ENCODE results near the gene LCMT1. TPM values are rescaled to one million over a fixed set of nuclear protein-coding genes. Genes with fewer than 3 reads are reported as not detected.

Gene LCMT1
- total RNA-seq, result 36.7 and 41.1 TPM in 2 replicates

DNA sequence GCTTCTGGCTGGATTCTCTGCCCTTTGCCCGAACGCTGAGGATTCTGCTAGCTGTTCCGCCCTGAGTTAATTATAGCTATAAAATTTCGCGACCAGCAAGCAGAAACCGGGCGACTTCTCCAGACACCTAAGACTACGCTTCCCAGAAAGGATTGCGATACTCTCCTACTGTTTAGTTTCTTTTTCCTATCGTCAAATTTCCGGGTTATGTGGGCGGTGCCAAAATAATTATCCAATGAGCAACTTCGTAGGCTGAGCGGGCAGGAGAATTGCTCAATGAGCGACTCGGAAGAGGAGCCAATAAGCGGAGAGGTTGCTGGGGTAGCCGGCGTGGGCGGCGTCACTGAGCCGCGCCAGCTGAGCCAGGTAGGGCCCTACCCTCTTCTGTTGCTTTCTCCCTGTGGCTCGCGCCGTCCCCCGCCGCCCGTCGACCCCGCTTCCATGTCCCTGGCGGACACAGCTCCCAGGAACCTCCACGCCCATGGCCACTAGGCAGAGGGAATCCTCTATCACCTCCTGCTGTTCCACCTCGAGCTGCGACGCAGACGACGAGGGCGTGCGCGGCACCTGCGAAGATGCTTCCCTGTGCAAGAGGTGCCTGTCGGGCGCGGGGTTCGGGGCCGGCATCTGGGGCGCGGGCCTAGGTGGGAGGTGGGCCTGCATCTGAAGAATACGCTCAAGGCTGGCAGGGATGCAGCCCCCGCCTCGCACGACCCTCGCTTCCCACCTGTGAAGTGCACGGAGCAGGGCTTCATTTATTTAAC is at the start of gene LCMT1:
Gene LCMT1, plus strand, starts transcription at position 340 of the 764 bp plus-strand sequence. Its CDS starts 142 bp downstream, at position 482.

Other genes starting within 250 kb of the LCMT1 start
- 23.2 and 24.5 TPM in 2 replicates for gene ARHGAP17, start 96.4 kb upstream of the LCMT1 start, total RNA-seq
- not detected in 2 replicates for gene AQP8, start 105.2 kb downstream of the LCMT1 start, total RNA-seq
- 2.5 and 3.3 TPM in 2 replicates for gene ZKSCAN2, start 146.1 kb downstream of the LCMT1 start, total RNA-seq

Data from bronchial smooth muscle cell (primary cell).